CD14-positive monocyte (primary cell): Measurements from ENCODE around the gene RREB1. TPM values are rescaled to one million over a fixed set of nuclear protein-coding genes. Genes with fewer than 3 reads are reported as not detected.

Experiments used
- DNase-seq, 3 donors: peaks; one replicate each; pipeline ENCODE4 v3.0.0-alpha.2; 2011 to 2022
- H2AFZ ChIP-seq: 2 replicates; pipeline ENCODE4 v1.6.0; 2012; ENCODE audit warnings: mild to moderate bottlenecking, low read depth, low read length, inconsistent platforms; ENCODE audit not compliant: insufficient read depth, poor library complexity, severe bottlenecking
- H3K27ac ChIP-seq, 2 donors: 1 replicate in 1 of 2; 2 replicates in 1 of 2; pipeline ENCODE4 v1.5.1; 2012 to 2013; ENCODE audit warnings: low read length in 2 of 2, control low read depth in 1 of 2, inconsistent platforms in 1 of 2, low read depth in 1 of 2, mild to moderate bottlenecking in 1 of 2
- H3K27me3 ChIP-seq, 2 donors: one replicate each; pipeline versions ENCODE4 v1.6.0 to v1.6.1; 2011 to 2013; ENCODE audit warnings: low read length in 2 of 2; ENCODE audit not compliant: control insufficient read depth in 2 of 2, insufficient read depth in 2 of 2
- H3K36me3 ChIP-seq, 2 donors: replicated peaks in 1 of 2; 1 replicate in 1 of 2; 2 replicates in 1 of 2; pipeline versions ENCODE4 v1.5.1 to v1.6.1; 2012 to 2013; ENCODE audit warnings: low read length in 2 of 2, control low read depth in 1 of 2, inconsistent platforms in 1 of 2, mild to moderate bottlenecking in 1 of 2; ENCODE audit not compliant: insufficient read depth in 2 of 2, control insufficient read depth in 1 of 2
- H3K4me1 ChIP-seq, 2 donors: 1 replicate in 1 of 2; 2 replicates in 1 of 2; pipeline versions ENCODE4 v1.5.1 to v1.6.1; 2012 to 2013; ENCODE audit warnings: low read length in 2 of 2, control low read depth in 1 of 2, inconsistent platforms in 1 of 2, mild to moderate bottlenecking in 1 of 2, moderate library complexity in 1 of 2; ENCODE audit not compliant: insufficient read depth in 2 of 2, control insufficient read depth in 1 of 2
- H3K4me2 ChIP-seq: replicated peaks from 2 replicates; pipeline ENCODE3; 2012; ENCODE audit warnings: low read length, moderate library complexity, mild to moderate bottlenecking; ENCODE audit not compliant: poor library complexity, severe bottlenecking; ENCODE audit errors: extremely low read depth
- H3K4me3 ChIP-seq, 3 experiments: fragments of 200-600 bp in 1 of 3; sonication (generic) in 1 of 3; replicated peaks in 1 of 3; 1 replicate in 2 of 3; 2 replicates in 1 of 3; pipeline ENCODE4 v1.5.1; 2011 to 2013; ENCODE audit warnings: low read length in 3 of 3, mild to moderate bottlenecking in 3 of 3, control low read depth in 2 of 3, low read depth in 2 of 3, inconsistent platforms in 1 of 3, moderate library complexity in 1 of 3
- H3K79me2 ChIP-seq: 2 replicates; pipeline ENCODE4 v1.6.0; 2012; ENCODE audit warnings: mild to moderate bottlenecking, control low read depth, inconsistent platforms, low read length, moderate library complexity; ENCODE audit not compliant: insufficient read depth
- H3K9ac ChIP-seq: 2 replicates; pipeline ENCODE4 v1.6.0; 2017; ENCODE audit warnings: low read length, mild to moderate bottlenecking; ENCODE audit not compliant: insufficient read depth, poor library complexity, severe bottlenecking
- H3K9me3 ChIP-seq, 2 donors: replicated peaks in 1 of 2; 1 replicate in 1 of 2; 2 replicates in 1 of 2; pipeline versions ENCODE4 v1.5.1 to v1.6.1; 2012 to 2013; ENCODE audit warnings: low read length in 2 of 2, control low read depth in 1 of 2; ENCODE audit not compliant: control insufficient read depth in 1 of 2, insufficient read depth in 1 of 2
- H4K20me1 ChIP-seq: 2 replicates; pipeline ENCODE4 v1.6.0; 2012; ENCODE audit warnings: mild to moderate bottlenecking, low read length, control low read depth, moderate library complexity; ENCODE audit not compliant: insufficient read depth
- H3K27ac Mint-ChIP-seq, 7 donors: one replicate each; pipeline ENCODE4 v1.8.0; 2020; ENCODE audit warnings: mild to moderate bottlenecking in 7 of 7, mixed read lengths in 7 of 7, moderate library complexity in 6 of 7, inconsistent platforms in 2 of 7
- H3K27me3 Mint-ChIP-seq, 3 donors: one replicate each; pipeline ENCODE4 v1.8.0; 2021 to 2022; ENCODE audit warnings: low read depth in 3 of 3, mild to moderate bottlenecking in 3 of 3, mixed read lengths in 3 of 3, moderate library complexity in 3 of 3, inconsistent platforms in 1 of 3
- H3K36me3 Mint-ChIP-seq, 2 donors: one replicate each; pipeline ENCODE4 v1.8.0; 2020; ENCODE audit warnings: mixed read lengths in 2 of 2, inconsistent platforms in 1 of 2, mild to moderate bottlenecking in 1 of 2
- H3K4me1 Mint-ChIP-seq: one replicate; pipeline ENCODE4 v1.8.0; 2020; ENCODE audit warnings: mild to moderate bottlenecking, mixed read lengths
- H3K4me3 Mint-ChIP-seq, 2 donors: one replicate each; pipeline ENCODE4 v1.8.0; 2020; ENCODE audit warnings: mild to moderate bottlenecking in 2 of 2, mixed read lengths in 2 of 2, moderate library complexity in 1 of 2
- H3K9me3 Mint-ChIP-seq, 7 donors: one replicate each; pipeline ENCODE4 v1.8.0; 2020 to 2022; ENCODE audit warnings: mixed read lengths in 7 of 7, mild to moderate bottlenecking in 6 of 7, moderate library complexity in 6 of 7, inconsistent platforms in 2 of 7
- WGBS: methylation state at CpG from one replicate; pipeline ENCODE4 v1.1.5; 2013; ENCODE audit warnings: missing lambda C conversion rate; ENCODE audit not compliant: insufficient coverage; 5-methylcytosine and 5-hydroxymethylcytosine counted together
- intact Hi-C, 2 donors: fragments of 100-400 bp; cut with micrococcal nuclease; formaldehyde crosslinking; loops; one replicate each; pipeline versions ENCODE4 v1.15.0 to v1.15.1; 2023
- polyA plus RNA-seq, 3 donors: library from polyadenylated mRNA; depleted of rRNA in 1 of 3; unstranded in 2 of 3; stranded (reverse) in 1 of 3; fragments of 300-500 nt in 2 of 3; fragments of >200 nt in 1 of 3; fragmentation: Illumina TruSeq in 2 of 3; gene quantifications; 1 replicate in 2 of 3; 2 replicates in 1 of 3; pipeline ENCODE4 v1.2.3, GENCODE V29; 2012 to 2021
- TF ChIP-seq, protein P1 (sequence below): fragments of 200-600 bp; IDR thresholded peaks from one replicate; pipeline ENCODE4 v1.8.0; 2022; ENCODE audit warnings: antibody characterized with exemption, mild to moderate bottlenecking

RREB1 gene
- polyA plus RNA-seq, 3 donors, result 2.1 to 15.3 (median 5.6) TPM

DNA sequence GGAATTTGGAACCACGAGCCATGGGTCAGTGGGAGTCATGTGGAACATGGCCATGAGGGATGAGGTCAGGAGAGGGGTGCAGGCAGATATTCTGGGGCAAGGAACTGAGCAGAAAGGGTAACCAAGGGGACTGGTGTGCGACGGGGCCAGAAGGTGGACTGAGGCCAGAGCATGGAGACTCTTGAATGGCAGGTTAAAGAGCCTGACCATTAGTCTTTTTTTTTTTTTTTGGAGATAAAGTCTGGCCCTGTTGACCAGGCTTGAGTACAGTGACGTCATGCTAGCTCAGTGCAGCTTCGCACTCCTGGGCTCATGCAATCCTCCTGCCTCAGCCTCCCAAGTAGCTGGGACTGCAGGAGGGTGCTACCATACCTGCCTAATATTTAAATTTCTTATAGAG, 64.0 kb downstream of the RREB1 start:
- H2AFZ ChIP-seq, result no peak overlapping the region
- peaks cover 46% of the 10 kb centered on the region for H3K4me1 Mint-ChIP-seq

DNA sequence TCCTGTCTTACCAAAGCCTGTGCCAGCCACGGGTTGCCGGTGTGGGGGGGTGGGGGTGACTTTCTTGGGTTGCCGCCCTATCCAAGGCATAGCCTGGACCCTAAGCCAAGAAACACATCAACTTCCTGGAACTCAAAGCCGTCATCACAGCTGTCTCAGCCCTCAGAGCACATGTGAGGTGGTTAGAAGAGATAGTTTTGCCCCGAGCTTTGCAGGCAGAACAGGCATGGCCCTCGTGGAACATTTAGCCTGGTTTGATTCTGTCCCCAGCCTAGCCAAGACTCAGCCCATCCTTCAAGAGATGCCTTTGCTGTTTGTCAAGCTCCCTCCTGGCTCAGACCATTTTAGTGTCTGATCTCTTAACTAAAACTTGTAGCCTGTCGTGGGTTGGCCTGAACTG, 64.9 kb downstream of the RREB1 start:
- peaks cover 0 to 2% (median 0%) of the 10 kb centered on the region in 7 donors for H3K9me3 Mint-ChIP-seq
- Histone ChIP-seq H3K9me3 (no peaks in the 10 kb centered on the region), H3K4me3 (no peak overlapping the region), H4K20me1 (peaks cover 99% of the 10 kb centered on the region), H3K4me1 (peaks cover 20 to 21% of the 10 kb centered on the region in 2 donors), H3K4me2 (no peak overlapping the region), H3K36me3 (peaks cover 4 to 17% of the 10 kb centered on the region in 2 donors), H3K9ac (no peak overlapping the region), H3K79me2 (peaks cover 100% of the 10 kb centered on the region), H3K27me3 (no peaks in the 10 kb centered on the region), H3K27ac (peak overlapping the region in 1 of 2 donors; percentile 64), H2AFZ (no peak overlapping the region)
- H3K4me1 Mint-ChIP-seq, result peaks cover 37% of the 10 kb centered on the region
- no peak overlapping the region for H3K4me3 Mint-ChIP-seq
- TF ChIP-seq, protein P1, sequence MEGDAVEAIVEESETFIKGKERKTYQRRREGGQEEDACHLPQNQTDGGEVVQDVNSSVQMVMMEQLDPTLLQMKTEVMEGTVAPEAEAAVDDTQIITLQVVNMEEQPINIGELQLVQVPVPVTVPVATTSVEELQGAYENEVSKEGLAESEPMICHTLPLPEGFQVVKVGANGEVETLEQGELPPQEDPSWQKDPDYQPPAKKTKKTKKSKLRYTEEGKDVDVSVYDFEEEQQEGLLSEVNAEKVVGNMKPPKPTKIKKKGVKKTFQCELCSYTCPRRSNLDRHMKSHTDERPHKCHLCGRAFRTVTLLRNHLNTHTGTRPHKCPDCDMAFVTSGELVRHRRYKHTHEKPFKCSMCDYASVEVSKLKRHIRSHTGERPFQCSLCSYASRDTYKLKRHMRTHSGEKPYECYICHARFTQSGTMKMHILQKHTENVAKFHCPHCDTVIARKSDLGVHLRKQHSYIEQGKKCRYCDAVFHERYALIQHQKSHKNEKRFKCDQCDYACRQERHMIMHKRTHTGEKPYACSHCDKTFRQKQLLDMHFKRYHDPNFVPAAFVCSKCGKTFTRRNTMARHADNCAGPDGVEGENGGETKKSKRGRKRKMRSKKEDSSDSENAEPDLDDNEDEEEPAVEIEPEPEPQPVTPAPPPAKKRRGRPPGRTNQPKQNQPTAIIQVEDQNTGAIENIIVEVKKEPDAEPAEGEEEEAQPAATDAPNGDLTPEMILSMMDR, result no peak
- 94% methylated on average over 2 of the region's 7 CpGs for WGBS
- no peaks in the 10 kb centered on the region for H3K27me3 Mint-ChIP-seq
- DNase-seq, result no peak
- H3K27ac Mint-ChIP-seq, result peak overlapping the region in 5 of 7 donors; percentile 19 to 84 (median 40)
- intact Hi-C loops, result no loop called here
- H3K36me3 Mint-ChIP-seq, result peaks cover 19 to 22% of the 10 kb centered on the region in 2 donors

More for the DNA sequence above, 64.0 kb downstream of the RREB1 start:
- Histone ChIP-seq H3K27ac (peak overlapping the region in 1 of 2 donors; percentile 64), H3K27me3 (no peaks in the 10 kb centered on the region), H3K79me2 (peaks cover 100% of the 10 kb centered on the region), H4K20me1 (peaks cover 98% of the 10 kb centered on the region), H3K9ac (no peak overlapping the region), H3K4me1 (peaks cover 29 to 30% of the 10 kb centered on the region in 2 donors), H3K4me2 (no peak overlapping the region), H3K36me3 (peaks cover 0 to 8% of the 10 kb centered on the region in 2 donors), H3K9me3 (no peaks in the 10 kb centered on the region), H3K4me3 (no peak overlapping the region)
- intact Hi-C loops, result no loop called here
- Mint-ChIP-seq H3K9me3 (peaks cover 0 to 2% (median 0%) of the 10 kb centered on the region in 7 donors), H3K36me3 (peaks cover 12 to 13% of the 10 kb centered on the region in 2 donors), H3K27me3 (no peaks in the 10 kb centered on the region), H3K27ac (peak overlapping the region in 2 of 7 donors; percentile 46 to 72), H3K4me3 (no peak overlapping the region)
- TF ChIP-seq, protein P1, result no peak
- DNase-seq, result no peak
- 96% methylated on average over 5 of the region's 5 CpGs for WGBS
